ENCODE measurements around the gene OR2S2.

OR2S2 gene

GRCh38 chr9:35923927-35924763 is 33.8 kb downstream of the OR2S2 start:
- DNase-seq (ENCODE audit: low read depth), result no peak
- H3K4me3 ChIP-seq (ENCODE audit: low read depth, low read length), result no peak overlapping the region
- TF ChIP-seq, protein P1, sequence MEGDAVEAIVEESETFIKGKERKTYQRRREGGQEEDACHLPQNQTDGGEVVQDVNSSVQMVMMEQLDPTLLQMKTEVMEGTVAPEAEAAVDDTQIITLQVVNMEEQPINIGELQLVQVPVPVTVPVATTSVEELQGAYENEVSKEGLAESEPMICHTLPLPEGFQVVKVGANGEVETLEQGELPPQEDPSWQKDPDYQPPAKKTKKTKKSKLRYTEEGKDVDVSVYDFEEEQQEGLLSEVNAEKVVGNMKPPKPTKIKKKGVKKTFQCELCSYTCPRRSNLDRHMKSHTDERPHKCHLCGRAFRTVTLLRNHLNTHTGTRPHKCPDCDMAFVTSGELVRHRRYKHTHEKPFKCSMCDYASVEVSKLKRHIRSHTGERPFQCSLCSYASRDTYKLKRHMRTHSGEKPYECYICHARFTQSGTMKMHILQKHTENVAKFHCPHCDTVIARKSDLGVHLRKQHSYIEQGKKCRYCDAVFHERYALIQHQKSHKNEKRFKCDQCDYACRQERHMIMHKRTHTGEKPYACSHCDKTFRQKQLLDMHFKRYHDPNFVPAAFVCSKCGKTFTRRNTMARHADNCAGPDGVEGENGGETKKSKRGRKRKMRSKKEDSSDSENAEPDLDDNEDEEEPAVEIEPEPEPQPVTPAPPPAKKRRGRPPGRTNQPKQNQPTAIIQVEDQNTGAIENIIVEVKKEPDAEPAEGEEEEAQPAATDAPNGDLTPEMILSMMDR (IDR thresholded peaks at IDR 0.05; ENCODE audit: insufficient read depth, low read depth, low read length, missing control alignments), result no peak

DNA sequence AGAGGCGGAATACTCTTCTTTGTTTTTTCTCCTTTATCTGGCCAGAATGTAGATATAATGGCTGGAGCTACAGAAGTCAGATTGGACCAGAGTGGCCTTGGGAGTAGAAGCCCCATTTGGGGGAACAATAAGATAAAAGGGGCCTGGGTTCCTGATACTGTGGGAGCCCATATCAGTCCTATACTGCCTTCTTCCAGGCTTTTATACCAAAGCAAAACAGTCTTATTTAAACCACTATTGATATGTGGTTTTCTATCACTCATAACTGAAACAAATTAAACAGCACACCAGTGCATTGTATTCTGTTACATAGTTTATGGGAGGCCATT is 34.4 kb downstream of the OR2S2 start:
- H3K4me3 ChIP-seq (ENCODE audit: low read depth, low read length), result no peak overlapping the region
- no peak for DNase-seq (ENCODE audit: low read depth)
- TF ChIP-seq, protein P1 (IDR thresholded peaks at IDR 0.05; ENCODE audit: insufficient read depth, low read depth, low read length, missing control alignments), result no peak

GRCh38 chr9:35920051-35920620 is 37.8 kb downstream of the OR2S2 start:
- DNase-seq (ENCODE audit: low read depth), result no peak
- TF ChIP-seq, protein P1 (IDR thresholded peaks at IDR 0.05; ENCODE audit: insufficient read depth, low read depth, low read length, missing control alignments), result no peak
- no peak overlapping the region for H3K4me3 ChIP-seq (ENCODE audit: low read depth, low read length)

DNA sequence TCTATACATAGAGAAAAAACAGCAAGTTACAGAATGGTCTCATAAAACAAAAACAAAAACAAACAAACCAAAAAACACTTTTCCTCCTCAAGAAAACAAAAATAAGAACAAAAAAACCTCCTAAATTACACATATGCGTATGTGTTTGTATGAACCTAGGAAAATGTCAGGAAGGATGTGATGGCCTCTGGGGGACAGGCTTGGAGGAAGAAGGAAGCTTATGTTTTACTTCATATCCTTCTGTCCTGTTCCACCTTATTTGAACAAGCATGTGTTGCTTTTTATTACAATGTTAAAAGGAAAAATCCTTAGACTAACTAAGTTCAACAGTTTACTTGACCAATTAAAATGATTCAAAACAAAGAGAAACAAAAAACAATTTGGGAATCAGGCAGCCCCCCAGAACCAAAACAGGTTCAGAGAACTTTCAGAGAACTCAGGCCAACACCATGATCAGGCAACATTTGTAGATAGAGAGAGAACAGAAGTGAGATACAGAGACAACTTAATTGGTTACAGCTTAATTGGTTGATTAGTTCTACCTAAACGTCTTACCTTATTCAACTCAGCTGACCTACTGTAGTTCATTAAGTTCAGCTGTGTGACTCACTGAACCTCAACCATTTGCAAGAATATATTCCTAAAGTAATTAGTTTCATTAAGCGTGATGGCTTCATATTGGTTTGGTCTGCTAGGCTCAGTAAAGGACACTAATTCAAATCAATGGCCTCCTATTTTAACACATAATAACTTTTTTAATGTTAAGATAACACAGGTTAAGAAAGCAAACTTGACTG is 38.5 kb downstream of the OR2S2 start:
- no peak overlapping the region for H3K4me3 ChIP-seq (ENCODE audit: low read depth, low read length)
- TF ChIP-seq, protein P1 (IDR thresholded peaks at IDR 0.05; ENCODE audit: insufficient read depth, low read depth, low read length, missing control alignments), result no peak
- no peak for DNase-seq (ENCODE audit: low read depth)

GRCh38 chr9:35918780-35919179 is 39.2 kb downstream of the OR2S2 start:
- TF ChIP-seq, protein P1 (IDR thresholded peaks at IDR 0.05; ENCODE audit: insufficient read depth, low read depth, low read length, missing control alignments), result no peak
- DNase-seq (ENCODE audit: low read depth), result no peak
- H3K4me3 ChIP-seq (ENCODE audit: low read depth, low read length), result no peak overlapping the region

DNA sequence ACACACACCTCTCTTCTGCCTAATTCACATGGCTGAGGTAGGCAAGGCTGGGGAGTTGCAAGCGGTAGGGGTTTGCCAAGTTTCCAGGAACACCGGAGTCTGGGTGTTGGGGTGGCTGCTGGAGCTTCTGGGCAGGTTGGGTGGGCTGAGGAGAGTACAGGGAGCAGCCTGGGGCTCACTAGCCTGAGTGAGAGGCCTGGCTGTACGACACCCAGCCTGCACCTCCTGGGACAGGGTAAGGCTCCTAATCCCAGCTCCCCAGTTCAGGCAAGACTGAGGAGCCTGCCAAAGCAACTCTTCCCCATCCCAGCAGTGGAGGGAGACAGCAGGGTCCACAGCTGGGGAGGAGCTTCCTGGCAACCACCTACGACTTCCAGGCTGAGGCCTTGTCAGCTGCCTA is 40.7 kb downstream of the OR2S2 start:
- H3K4me3 ChIP-seq (ENCODE audit: low read depth, low read length), result no peak overlapping the region
- DNase-seq (ENCODE audit: low read depth), result no peak
- TF ChIP-seq, protein P1 (IDR thresholded peaks at IDR 0.05; ENCODE audit: insufficient read depth, low read depth, low read length, missing control alignments), result no peak
